Suprapubic skin (tissue), 3 donors: ENCODE results near the gene PEX10.

Experiments
- POLR2AphosphoS5 ChIP-seq, 3 donors: sonication (generic); formaldehyde crosslinking; IDR thresholded peaks; one replicate each; pipeline ENCODE4 v1.6.1; 2017; ENCODE audit warnings: antibody characterized with exemption in 3 of 3
- TF ChIP-seq, protein P1 (sequence below), 2 donors: fragments of 200-600 bp in 1 of 2; fragments of 450-650 bp in 1 of 2; sonication (generic) in 1 of 2; IDR thresholded peaks; one replicate each; pipeline ENCODE4 v1.5.1; 2016 to 2019; ENCODE audit warnings: antibody characterized with exemption in 2 of 2, mild to moderate bottlenecking in 1 of 2, moderate library complexity in 1 of 2

DNA sequence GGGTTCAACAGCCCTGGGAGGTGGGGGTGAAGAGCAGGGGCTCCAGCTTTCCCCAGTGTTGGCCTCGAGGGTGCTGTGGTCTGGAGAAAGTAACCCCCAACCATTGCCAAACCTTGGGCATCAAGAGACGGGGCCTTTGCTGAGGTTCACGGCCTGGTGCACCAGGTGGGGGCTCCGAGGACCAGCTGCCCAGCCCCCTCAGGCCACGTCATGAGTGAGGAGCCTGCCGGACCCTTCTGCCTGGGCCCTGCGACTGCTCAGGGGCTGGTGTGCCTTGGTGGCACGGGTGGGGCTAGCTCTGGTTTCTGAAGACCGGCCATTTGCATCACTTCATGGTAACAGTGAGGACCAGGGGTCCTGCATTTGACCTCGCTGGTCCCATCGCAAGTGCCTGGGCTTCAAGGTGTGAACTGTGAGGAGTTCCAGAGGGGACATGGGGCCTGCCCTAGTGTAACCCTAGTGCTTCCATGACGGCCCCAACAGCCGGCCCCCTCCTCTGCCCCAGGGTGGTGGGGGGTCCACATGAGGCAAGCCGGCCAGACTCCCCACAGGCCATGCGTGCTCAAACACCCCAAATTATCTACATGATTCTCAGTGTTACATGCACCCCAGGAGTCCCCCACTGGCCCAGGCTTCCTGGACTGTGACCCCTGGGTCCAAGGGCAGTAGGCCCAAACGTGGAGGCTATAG, 34.5 kb downstream of the PEX10 start:
- TF ChIP-seq POLR2AphosphoS5 (IDR thresholded peaks at IDR 0.05), result no peak
- TF ChIP-seq, protein P1, sequence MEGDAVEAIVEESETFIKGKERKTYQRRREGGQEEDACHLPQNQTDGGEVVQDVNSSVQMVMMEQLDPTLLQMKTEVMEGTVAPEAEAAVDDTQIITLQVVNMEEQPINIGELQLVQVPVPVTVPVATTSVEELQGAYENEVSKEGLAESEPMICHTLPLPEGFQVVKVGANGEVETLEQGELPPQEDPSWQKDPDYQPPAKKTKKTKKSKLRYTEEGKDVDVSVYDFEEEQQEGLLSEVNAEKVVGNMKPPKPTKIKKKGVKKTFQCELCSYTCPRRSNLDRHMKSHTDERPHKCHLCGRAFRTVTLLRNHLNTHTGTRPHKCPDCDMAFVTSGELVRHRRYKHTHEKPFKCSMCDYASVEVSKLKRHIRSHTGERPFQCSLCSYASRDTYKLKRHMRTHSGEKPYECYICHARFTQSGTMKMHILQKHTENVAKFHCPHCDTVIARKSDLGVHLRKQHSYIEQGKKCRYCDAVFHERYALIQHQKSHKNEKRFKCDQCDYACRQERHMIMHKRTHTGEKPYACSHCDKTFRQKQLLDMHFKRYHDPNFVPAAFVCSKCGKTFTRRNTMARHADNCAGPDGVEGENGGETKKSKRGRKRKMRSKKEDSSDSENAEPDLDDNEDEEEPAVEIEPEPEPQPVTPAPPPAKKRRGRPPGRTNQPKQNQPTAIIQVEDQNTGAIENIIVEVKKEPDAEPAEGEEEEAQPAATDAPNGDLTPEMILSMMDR (IDR thresholded peaks at IDR 0.05), result no peak
